DND-41 (cell line): ENCODE measurements around the gene SORT1.

ENCODE experiments used
- CTCF ChIP-seq: IDR thresholded peaks from 2 replicates; pipeline ENCODE4 v1.5.1; 2012; ENCODE audit warnings: borderline replicate concordance, low read length, moderate library complexity, mild to moderate bottlenecking; ENCODE audit not compliant: poor library complexity, severe bottlenecking; ENCODE audit errors: extremely low read depth
- EZH2 ChIP-seq: IDR thresholded peaks from 3 replicates; pipeline ENCODE4 v1.6.1; 2012; ENCODE audit warnings: borderline replicate concordance, low read depth, mild to moderate bottlenecking, moderate library complexity, low read length, inconsistent platforms; ENCODE audit not compliant: severe bottlenecking

DNA sequence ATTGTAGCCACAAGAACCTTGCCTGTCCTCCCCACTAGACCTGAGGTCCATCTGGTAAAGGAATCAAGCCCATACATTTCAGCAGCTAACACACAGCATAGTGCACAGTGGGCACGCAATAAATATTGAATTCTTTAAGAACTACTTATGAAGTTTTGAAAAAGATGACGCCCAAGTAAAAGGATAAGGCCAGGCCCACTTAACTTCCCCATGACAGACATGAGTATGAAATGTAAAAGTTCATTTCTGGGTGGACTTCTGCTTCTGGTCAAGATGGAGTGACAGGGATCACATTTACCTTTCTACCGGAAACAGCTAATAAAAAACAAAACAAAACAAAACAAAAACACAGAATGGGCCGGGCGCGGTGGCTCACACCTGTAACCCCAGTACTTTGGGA, 25.4 kb downstream of the SORT1 start:
- no peak for TF ChIP-seq CTCF
- TF ChIP-seq EZH2: no peak
